DND-41 (cell line): Measurements from ENCODE around the gene ST6GALNAC3.

Experiments used
- ATAC-seq: fragments of 200-7000 bp; cut with Tn5 transposase; 3 replicates; pipeline ENCODE4 v1.9.1; 2021; ENCODE audit warnings: low read depth; ENCODE audit not compliant: insufficient read depth
- DNase-seq: peaks from one replicate; pipeline ENCODE4 v3.0.0-alpha.2; 2020
- H2AFZ ChIP-seq: 2 replicates; pipeline ENCODE4 v1.6.0; 2012; ENCODE audit warnings: low read depth, low read length
- H3K27ac ChIP-seq: 2 replicates; pipeline ENCODE4 v1.5.1; 2012; ENCODE audit warnings: low read length, inconsistent platforms
- H3K27me3 ChIP-seq: fragments of 200-600 bp; sonication (generic); 2 replicates; pipeline ENCODE4 v1.6.0; 2012; ENCODE audit warnings: low read length, mild to moderate bottlenecking, inconsistent platforms; ENCODE audit not compliant: insufficient read depth, poor library complexity
- H3K36me3 ChIP-seq: 2 replicates; pipeline ENCODE4 v1.5.1; 2012; ENCODE audit warnings: low read length, inconsistent platforms; ENCODE audit not compliant: insufficient read depth
- H3K4me1 ChIP-seq: 2 replicates; pipeline ENCODE4 v1.5.1; 2012; ENCODE audit warnings: mild to moderate bottlenecking, low read length; ENCODE audit not compliant: insufficient read depth
- H3K4me2 ChIP-seq: 2 replicates; pipeline ENCODE4 v1.6.0; 2012; ENCODE audit warnings: mild to moderate bottlenecking, moderate library complexity, low read length, inconsistent platforms; ENCODE audit not compliant: insufficient read depth
- H3K4me3 ChIP-seq, 2 experiments: fragments of 200-600 bp in 1 of 2; shearing (Covaris generic) in 1 of 2; 2 replicates each; pipeline ENCODE4 v1.5.1; 2012 to 2016; ENCODE audit warnings: inconsistent platforms in 2 of 2, low read length in 2 of 2, mild to moderate bottlenecking in 2 of 2, low read depth in 1 of 2, moderate library complexity in 1 of 2
- H3K79me2 ChIP-seq: 2 replicates; pipeline ENCODE4 v1.6.0; 2012; ENCODE audit warnings: low read length, inconsistent platforms; ENCODE audit not compliant: insufficient read depth
- H3K9ac ChIP-seq: 2 replicates; pipeline ENCODE4 v1.6.0; 2012; ENCODE audit warnings: low read depth, mild to moderate bottlenecking, inconsistent platforms, low read length, moderate library complexity
- H3K9me3 ChIP-seq: 2 replicates; pipeline ENCODE4 v1.5.1; 2012; ENCODE audit warnings: low read length, moderate library complexity, mild to moderate bottlenecking, inconsistent platforms; ENCODE audit not compliant: insufficient read depth, severe bottlenecking
- H4K20me1 ChIP-seq: 2 replicates; pipeline ENCODE4 v1.6.0; 2012; ENCODE audit warnings: low read length; ENCODE audit not compliant: insufficient read depth
- CTCF ChIP-seq: IDR thresholded peaks from 2 replicates; pipeline ENCODE4 v1.5.1; 2012; ENCODE audit warnings: borderline replicate concordance, low read length, moderate library complexity, mild to moderate bottlenecking; ENCODE audit not compliant: poor library complexity, severe bottlenecking; ENCODE audit errors: extremely low read depth
- EZH2 ChIP-seq: IDR thresholded peaks from 3 replicates; pipeline ENCODE4 v1.6.1; 2012; ENCODE audit warnings: borderline replicate concordance, low read depth, mild to moderate bottlenecking, moderate library complexity, low read length, inconsistent platforms; ENCODE audit not compliant: severe bottlenecking

Gene ST6GALNAC3

GRCh38 chr1:76425201-76426145, 350.9 kb downstream of the ST6GALNAC3 start:
- H3K27me3 ChIP-seq, result no peaks in the 10 kb centered on the region
- no peaks in the 10 kb centered on the region for H3K4me1 ChIP-seq
- ATAC-seq, result no peak
- H3K36me3 ChIP-seq, result no peaks in the 10 kb centered on the region
- H3K9ac ChIP-seq, result no peak overlapping the region
- no peaks in the 10 kb centered on the region for H3K9me3 ChIP-seq
- no peaks in the 10 kb centered on the region for H3K79me2 ChIP-seq
- no peak overlapping the region for H2AFZ ChIP-seq
- H3K4me2 ChIP-seq, result no peak overlapping the region
- no peak overlapping the region for H3K4me3 ChIP-seq
- no peak for DNase-seq
- H4K20me1 ChIP-seq, result no peaks in the 10 kb centered on the region
- no peak for TF ChIP-seq EZH2
- TF ChIP-seq CTCF, result no peak
- H3K27ac ChIP-seq, result no peak overlapping the region

GRCh38 chr1:76426606-76427005, 352.1 kb downstream of the ST6GALNAC3 start:
- no peaks in the 10 kb centered on the region for H3K9me3 ChIP-seq
- no peaks in the 10 kb centered on the region for H3K4me1 ChIP-seq
- H3K27ac ChIP-seq, result no peak overlapping the region
- DNase-seq (no peak), ATAC-seq (no peak)
- no peaks in the 10 kb centered on the region for H4K20me1 ChIP-seq
- no peak overlapping the region for H3K9ac ChIP-seq
- no peaks in the 10 kb centered on the region for H3K27me3 ChIP-seq
- H3K4me2 ChIP-seq, result no peak overlapping the region
- no peak overlapping the region for H2AFZ ChIP-seq
- no peaks in the 10 kb centered on the region for H3K79me2 ChIP-seq
- TF ChIP-seq CTCF (no peak), EZH2 (no peak)
- no peaks in the 10 kb centered on the region for H3K36me3 ChIP-seq
- no peak overlapping the region for H3K4me3 ChIP-seq

GRCh38 chr1:76428028-76428427, 353.5 kb downstream of the ST6GALNAC3 start:
- H3K4me3 ChIP-seq, result no peak overlapping the region
- no peak overlapping the region for H3K9ac ChIP-seq
- no peaks in the 10 kb centered on the region for H3K36me3 ChIP-seq
- no peak overlapping the region for H2AFZ ChIP-seq
- H4K20me1 ChIP-seq, result no peaks in the 10 kb centered on the region
- ATAC-seq (no peak), DNase-seq (no peak)
- no peaks in the 10 kb centered on the region for H3K27me3 ChIP-seq
- no peak overlapping the region for H3K27ac ChIP-seq
- no peaks in the 10 kb centered on the region for H3K79me2 ChIP-seq
- no peak for TF ChIP-seq CTCF
- TF ChIP-seq EZH2, result no peak
- H3K4me2 ChIP-seq, result no peak overlapping the region
- no peaks in the 10 kb centered on the region for H3K9me3 ChIP-seq
- no peaks in the 10 kb centered on the region for H3K4me1 ChIP-seq
